ENCODE measurements around the gene PRKN.

Gene PRKN

GRCh38 chr6:161486361-161487216, 1241.0 kb downstream of the PRKN start:
- no peak for DNase-seq (ENCODE audit: low spot score)

DNA sequence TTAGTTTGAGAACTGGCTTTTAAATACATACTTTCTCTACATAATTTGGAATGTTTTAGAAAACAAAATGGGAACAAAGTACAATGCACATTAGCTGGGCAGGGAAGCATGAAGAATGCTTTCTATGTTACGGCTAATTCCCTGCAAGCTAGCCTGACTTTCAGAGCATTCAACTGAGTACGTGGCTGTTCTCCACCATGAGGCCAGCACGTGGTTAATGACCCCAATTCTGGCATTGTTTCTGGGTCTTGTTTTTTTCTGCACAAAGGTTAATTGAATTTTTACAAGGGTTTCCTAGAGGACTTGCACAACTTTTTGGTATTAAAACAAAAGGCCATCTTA, 1245.1 kb downstream of the PRKN start:
- no peak for DNase-seq (ENCODE audit: low spot score)

DNA sequence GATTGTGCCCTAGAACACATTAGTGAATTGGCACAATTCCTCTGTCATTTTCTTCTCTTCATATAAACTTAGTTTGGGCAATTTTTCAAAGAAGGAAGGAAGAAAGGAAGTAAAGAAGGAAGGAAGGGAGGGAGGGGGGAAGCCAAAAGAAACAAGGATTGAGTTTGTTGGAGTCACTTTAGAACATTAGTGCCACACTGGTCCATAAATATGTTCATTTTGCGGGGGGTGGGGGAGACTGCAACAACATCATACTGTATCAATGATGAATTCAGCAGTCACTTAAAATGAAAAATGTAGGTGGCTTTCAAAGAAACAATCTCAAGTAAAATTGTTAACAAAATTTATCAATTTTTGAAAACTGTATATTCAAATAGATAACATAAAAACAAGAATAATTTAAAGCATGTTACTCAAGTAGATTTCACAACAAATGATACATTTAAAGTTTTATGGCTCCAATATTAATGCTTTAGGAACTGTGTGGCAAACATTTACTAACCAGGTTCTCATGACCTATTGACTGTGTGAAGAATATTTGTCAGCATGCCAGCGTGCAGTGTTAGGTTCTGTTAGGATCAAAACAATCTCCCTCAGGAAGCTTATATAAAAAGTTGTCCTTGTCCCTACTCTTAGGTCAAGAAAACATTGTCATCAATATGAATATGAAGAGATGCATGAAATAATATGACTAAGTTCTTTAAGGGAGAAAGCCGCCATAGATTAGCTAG, 1245.6 kb downstream of the PRKN start:
- DNase-seq (ENCODE audit: low spot score) = no peak

DNA sequence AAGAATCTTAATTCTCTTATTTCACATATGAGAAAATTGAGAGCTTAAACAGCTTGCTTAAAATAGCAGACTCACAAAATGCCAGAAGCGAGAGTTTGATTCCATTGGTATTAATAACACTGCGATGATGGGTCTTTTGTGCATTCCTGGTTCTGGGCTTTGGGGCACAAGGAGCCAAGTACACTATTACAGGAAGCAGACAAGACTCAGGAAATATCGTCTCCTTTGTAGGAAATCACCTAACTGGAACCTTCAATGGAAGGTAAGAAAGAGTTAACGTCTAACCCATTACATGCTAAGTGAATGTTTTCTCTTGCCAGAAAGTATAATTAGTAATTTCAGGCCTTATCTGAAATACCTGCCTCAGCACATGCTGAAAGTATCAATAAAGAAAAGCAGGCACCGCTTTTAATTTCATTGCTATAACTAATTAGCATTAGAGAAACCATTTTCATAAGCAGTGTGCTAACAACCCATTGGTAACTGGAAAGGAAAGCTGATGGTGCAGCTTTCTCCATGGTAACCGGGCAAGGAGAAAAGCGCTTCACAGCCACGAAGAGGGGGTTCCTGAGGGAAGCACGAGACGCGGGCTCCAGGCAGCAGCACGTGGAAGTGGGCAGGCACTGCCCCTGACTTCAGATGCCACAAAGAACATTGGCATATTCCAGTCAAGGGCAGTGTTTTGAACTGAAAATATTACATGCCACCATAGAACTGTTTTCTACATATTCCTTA, 1247.0 kb downstream of the PRKN start:
- DNase-seq (ENCODE audit: low spot score) = no peak

GRCh38 chr6:161479376-161479775, 1248.2 kb downstream of the PRKN start:
- DNase-seq (ENCODE audit: low spot score) = no peak

- no peak for DNase-seq (ENCODE audit: low spot score)
Observed at GRCh38 chr6:161477876-161478425, 1249.6 kb downstream of the PRKN start.

GRCh38 chr6:161476711-161477110, 1250.9 kb downstream of the PRKN start:
- DNase-seq (ENCODE audit: low spot score) = no peak

DNA sequence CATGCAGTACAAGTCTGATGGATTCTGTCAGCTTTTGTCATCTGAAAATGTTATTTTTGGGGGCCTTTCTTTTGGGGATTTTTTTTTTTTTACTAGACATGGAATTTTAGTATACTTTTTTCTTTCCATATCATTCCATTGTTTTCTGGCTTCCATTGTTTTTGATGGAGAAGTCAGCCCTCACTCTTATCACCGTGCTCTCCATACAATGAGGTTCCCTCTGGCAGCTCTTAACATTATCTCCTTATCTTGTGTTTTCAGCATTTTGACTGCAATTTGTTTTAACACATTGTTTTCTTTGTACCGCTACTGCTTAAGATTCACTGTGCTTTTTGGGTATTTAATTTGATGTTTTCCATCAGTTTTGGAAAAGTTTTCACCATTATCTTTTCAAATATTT, 1262.2 kb downstream of the PRKN start:
- no peak for DNase-seq (ENCODE audit: low spot score)

DNA sequence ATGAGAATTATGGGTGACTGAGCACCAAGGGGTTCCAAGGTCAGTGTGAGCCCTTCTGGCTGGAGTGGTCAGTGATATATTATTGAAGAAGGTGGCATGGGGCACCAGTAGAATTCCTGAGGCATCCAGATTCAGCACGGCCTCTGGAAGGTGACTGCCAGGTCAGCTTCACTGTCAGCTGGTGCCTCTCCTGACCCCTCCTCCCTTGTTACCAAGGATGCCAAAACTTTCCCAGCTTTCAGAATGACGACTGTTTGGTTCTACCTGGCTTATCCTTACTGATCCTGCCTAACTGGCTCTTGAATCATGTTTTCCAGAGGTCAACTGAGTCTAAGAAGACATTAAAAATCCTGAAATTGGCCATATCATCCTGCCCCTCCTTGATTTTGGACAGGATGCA, 1264.5 kb downstream of the PRKN start:
- DNase-seq (ENCODE audit: low spot score) = no peak

- DNase-seq (ENCODE audit: low spot score) = no peak
Observed at GRCh38 chr6:161462148-161462547, 1265.4 kb downstream of the PRKN start.

DNA sequence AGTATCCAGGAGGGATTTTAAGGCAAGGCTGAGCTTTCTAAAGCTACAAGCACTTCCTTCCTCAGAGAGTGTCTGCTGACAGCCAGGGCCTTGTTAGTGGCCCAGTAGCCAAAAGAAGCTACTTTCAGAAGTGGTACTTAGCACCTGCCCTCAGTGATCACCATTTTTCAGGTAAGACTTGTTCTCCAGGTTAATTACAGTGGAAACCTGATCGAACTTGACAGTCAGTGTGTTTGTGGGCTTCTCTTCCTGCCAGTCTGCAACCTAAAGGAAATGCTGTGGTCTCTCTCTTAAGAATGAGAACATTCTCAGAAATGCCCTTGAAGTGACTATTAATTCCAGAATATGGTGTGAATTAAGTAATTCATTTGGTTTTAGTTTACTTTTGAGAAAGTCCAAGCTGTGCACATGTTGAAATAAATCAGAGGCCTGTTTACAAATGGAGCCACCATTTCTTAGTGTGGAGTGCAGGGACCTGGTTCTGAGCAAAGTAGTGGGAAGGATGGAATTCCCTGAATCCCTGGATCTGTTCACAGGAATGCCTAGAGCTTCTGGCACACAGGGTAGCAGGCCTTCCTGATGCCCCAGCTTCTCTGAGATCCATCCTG, 1268.5 kb downstream of the PRKN start:
- no peak for DNase-seq (ENCODE audit: low spot score)

GRCh38 chr6:161458201-161458951, 1269.2 kb downstream of the PRKN start:
- no peak for DNase-seq (ENCODE audit: low spot score)

DNA sequence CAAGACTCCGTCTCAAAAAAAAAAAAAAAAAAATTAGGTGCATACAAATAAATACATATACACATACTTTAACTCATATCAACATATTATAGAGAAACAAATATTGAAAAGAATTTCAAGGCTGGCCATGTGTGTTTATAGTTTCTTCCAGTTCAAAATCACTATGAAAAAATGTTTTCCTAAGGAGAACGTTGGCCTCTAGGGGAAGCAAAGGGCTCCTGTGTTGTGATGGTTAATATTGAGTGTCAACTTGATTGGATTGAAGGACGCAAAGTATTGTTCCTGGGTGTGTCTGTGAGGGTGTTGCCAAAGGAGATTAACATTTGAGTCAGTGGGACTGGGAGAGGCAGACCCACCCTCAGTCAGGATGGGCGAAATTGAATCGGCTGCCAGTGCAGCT, 1271.7 kb downstream of the PRKN start:
- DNase-seq (ENCODE audit: low spot score) = no peak

DNA sequence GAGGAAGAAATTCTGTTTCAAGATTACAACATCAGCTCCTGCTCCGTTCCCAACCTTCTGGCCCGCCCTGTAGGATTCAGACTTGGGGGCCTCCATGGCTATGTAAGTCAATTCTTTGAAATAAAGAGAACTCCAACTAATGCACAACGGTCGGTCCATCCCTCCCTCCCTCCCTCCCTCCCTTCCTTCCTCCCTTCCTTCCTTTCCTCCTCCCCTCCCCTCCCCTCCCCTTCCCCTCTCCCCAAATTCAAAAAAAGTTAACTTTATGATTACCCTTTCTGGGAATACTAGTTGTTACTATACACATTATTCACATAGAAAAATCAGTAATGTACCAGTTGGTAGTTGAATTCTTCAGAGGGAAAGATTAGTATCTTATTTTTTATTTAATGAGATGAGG, 1274.0 kb downstream of the PRKN start:
- DNase-seq (ENCODE audit: low spot score) = no peak

- DNase-seq (ENCODE audit: low spot score) = no peak
Observed at GRCh38 chr6:161452241-161452640, 1275.3 kb downstream of the PRKN start.

- DNase-seq (ENCODE audit: low spot score) = no peak
Observed at GRCh38 chr6:161449521-161449920, 1278.0 kb downstream of the PRKN start.

- DNase-seq (ENCODE audit: low spot score) = no peak
Observed at GRCh38 chr6:161446949-161447348, 1280.6 kb downstream of the PRKN start.

DNA sequence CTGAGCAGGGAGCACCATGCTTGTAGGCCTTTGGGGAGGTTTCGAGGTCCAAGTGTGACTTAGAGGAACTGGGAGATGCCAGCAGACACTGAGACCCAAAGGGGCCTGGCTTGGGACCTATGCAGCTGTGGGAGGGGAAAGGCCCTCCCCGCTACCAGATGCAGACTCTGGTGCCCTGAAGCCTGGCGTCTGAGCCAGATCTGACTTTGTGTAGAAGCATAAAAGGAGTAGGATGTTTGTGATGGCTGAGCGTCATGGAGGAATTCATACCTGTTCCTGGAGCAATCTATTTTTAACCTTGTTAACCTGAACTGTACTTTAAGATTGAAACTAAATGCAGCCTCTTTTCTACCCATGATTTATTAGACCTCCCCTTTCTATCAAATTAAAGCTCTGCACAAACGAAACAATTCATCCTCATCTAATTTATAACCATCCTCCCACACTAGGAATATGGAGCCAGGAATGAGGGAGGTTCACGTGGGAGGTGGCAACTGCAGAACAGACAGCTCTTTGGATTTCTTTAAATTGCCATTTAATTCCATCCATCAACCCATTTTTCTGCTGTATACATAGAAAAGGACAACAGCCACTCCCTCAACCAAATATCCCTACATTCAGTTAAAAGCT, 1281.2 kb downstream of the PRKN start:
- no peak for DNase-seq (ENCODE audit: low spot score)

DNA sequence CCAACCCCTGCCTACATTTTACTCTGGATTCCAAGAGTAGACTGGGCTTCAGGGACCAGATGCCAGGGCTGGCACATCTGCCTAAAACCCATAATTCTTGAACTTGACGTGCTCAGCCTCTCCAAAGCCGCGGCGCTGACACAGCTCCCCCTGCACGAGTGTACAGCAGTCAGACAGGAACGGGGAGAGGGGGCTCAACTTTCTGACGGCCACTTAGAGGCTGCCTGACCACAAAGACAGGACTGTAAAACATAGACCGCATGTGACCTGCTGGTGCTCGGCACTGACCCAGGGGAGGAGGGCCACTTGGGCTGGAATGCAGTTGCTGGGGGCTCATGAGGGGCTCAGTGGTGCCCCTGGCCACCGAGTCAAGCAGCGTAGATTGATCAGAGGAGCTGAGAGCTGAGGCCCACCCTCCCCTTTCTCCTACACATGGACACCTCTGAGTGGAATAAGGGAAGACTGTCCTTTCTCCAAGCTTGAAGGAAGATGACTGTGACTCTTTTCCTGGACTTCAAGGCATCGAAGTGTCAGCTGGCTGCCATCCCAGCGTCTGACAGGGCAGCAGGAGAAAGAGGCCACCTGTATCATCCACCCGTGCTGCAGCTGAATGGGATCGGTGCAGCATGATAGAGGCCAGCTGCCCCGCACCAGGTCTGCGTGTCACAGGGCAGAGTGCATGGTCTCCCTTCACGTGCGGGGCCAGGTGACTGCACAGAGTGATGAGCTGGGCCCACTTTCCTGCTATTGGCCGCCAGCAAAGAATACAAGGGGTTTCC, 1282.4 kb downstream of the PRKN start:
- no peak for DNase-seq (ENCODE audit: low spot score)

DNA sequence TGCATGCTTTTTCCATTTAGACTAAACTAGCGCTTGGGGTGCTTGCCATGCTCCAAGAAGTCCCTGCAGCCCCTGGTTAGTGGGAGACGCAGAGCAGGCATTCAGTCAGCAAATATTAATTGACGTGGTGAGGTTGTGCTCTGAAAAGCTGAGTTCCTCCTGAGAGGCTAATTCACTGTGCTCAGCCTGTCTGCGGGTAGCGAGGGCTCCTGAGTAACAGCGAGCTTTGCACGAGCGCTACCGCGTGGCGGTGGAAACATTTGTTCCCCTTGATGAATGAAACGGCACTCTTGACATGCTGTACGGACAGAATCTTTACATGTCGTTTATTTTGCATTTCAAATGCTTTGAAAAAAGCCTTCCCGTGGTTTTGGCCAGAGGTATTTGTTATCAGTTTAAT, 1283.1 kb downstream of the PRKN start:
- DNase-seq (ENCODE audit: low spot score) = no peak

Data from NAMALWA (cell line).